Parathyroid adenoma (tissue), 2 donors: Measurements from ENCODE around the gene ARMC9.

Experiments used
- H2AFZ ChIP-seq: fragments of 300-600 bp; sonication (generic); one replicate; pipeline ENCODE4 v1.7.0; 2017; ENCODE audit warnings: antibody characterized with exemption, mild to moderate bottlenecking
- H3K27ac ChIP-seq: fragments of 300-600 bp; sonication (generic); one replicate; pipeline ENCODE4 v1.7.0; 2017
- H3K27me3 ChIP-seq: fragments of 300-600 bp; sonication (generic); one replicate; pipeline ENCODE4 v1.7.0; 2017; ENCODE audit warnings: low read length; ENCODE audit not compliant: control insufficient read depth, insufficient read depth
- H3K36me3 ChIP-seq: fragments of 300-600 bp; sonication (generic); one replicate; pipeline ENCODE4 v1.7.0; 2017; ENCODE audit warnings: low read length; ENCODE audit not compliant: control insufficient read depth, insufficient read depth
- H3K4me1 ChIP-seq: fragments of 300-600 bp; sonication (generic); one replicate; pipeline ENCODE4 v1.7.0; 2017; ENCODE audit warnings: control low read depth
- H3K4me2 ChIP-seq: fragments of 300-600 bp; sonication (generic); one replicate; pipeline ENCODE4 v1.7.0; 2017; ENCODE audit warnings: low read length
- H3K4me3 ChIP-seq: fragments of 300-600 bp; sonication (generic); one replicate; pipeline ENCODE4 v1.7.0; 2017; ENCODE audit warnings: low read depth, low read length
- H3K79me2 ChIP-seq: fragments of 300-600 bp; sonication (generic); one replicate; pipeline ENCODE4 v1.7.0; 2017; ENCODE audit warnings: control low read depth
- H3K9ac ChIP-seq: fragments of 300-600 bp; sonication (generic); one replicate; pipeline ENCODE4 v1.7.0; 2017; ENCODE audit warnings: mild to moderate bottlenecking
- H3K9me3 ChIP-seq: fragments of 300-600 bp; sonication (generic); one replicate; pipeline ENCODE4 v1.7.0; 2017; ENCODE audit warnings: low read length; ENCODE audit not compliant: control insufficient read depth
- TF ChIP-seq, protein P1 (sequence below): fragments of 300-600 bp; sonication (generic); IDR thresholded peaks from one replicate; pipeline ENCODE4 v1.7.0; 2017; ENCODE audit warnings: antibody characterized with exemption, mild to moderate bottlenecking
- donor health status: primary hyperparathyroidism.

ARMC9 gene

DNA sequence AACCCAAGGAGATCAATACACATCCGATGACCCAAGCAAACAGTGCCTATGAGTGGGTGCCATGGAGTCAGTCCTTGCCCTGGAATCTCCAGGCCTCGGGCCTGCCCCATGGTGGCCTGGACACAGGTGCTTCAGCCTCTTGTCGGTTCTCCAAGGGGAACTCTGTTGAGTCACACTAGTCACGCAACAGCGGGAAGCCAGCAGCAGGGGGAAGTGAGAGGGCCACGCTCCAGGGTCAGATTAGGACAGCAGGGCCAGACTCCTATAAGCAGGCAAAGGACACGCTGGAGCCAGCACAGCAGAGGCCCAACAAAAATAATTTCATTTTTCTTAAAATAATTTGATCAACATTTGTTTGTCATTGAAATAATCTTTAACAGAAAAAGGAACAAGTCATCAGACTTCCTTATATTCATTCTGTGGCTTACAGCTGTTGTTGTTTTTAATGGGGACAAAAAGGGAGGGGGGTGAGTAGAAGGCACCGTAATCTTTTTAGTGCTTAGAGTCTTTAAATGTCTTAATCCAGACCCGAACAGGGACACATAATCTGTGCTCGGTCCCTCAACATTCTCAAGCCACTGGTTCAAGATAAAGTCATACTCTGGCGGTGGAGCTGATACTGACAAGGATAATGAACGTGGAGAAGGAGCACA lies 16.4 kb upstream of the ARMC9 start:
- peak overlapping the region; percentile 2 for H2AFZ ChIP-seq
- no peak overlapping the region for H3K4me2 ChIP-seq
- H3K27me3 ChIP-seq = no peaks in the 10 kb centered on the region
- TF ChIP-seq, protein P1, sequence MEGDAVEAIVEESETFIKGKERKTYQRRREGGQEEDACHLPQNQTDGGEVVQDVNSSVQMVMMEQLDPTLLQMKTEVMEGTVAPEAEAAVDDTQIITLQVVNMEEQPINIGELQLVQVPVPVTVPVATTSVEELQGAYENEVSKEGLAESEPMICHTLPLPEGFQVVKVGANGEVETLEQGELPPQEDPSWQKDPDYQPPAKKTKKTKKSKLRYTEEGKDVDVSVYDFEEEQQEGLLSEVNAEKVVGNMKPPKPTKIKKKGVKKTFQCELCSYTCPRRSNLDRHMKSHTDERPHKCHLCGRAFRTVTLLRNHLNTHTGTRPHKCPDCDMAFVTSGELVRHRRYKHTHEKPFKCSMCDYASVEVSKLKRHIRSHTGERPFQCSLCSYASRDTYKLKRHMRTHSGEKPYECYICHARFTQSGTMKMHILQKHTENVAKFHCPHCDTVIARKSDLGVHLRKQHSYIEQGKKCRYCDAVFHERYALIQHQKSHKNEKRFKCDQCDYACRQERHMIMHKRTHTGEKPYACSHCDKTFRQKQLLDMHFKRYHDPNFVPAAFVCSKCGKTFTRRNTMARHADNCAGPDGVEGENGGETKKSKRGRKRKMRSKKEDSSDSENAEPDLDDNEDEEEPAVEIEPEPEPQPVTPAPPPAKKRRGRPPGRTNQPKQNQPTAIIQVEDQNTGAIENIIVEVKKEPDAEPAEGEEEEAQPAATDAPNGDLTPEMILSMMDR = no peak
- no peaks in the 10 kb centered on the region for H3K36me3 ChIP-seq
- H3K27ac ChIP-seq = no peak overlapping the region
- H3K4me1 ChIP-seq = peaks cover 10% of the 10 kb centered on the region
- H3K4me3 ChIP-seq = no peak overlapping the region
- no peak overlapping the region for H3K9ac ChIP-seq
- no peaks in the 10 kb centered on the region for H3K79me2 ChIP-seq
- H3K9me3 ChIP-seq = no peaks in the 10 kb centered on the region

DNA sequence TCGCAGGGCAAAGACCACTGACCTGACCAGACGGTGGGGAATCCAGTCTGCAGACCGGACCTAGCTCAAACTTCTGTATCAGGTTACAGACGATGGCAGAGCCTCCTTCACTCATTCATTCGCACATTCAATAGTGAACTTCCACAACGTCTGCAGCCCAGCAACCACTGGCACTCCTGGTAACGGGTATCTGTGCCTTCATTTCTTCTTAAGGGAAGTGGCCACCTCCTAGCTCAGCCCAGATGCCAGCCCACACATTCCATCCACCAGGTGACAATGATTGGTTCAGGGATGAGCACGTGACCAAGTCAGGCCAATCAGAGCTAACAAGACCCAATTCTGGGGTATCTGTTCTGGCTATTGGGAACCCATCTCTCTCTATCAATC lies 15.9 kb upstream of the ARMC9 start:
- Histone ChIP-seq H3K27ac (no peak overlapping the region), H3K4me2 (no peak overlapping the region), H3K9me3 (no peaks in the 10 kb centered on the region), H3K4me3 (no peak overlapping the region), H3K4me1 (peaks cover 10% of the 10 kb centered on the region), H2AFZ (peak overlapping the region; percentile 2), H3K27me3 (no peaks in the 10 kb centered on the region), H3K9ac (no peak overlapping the region), H3K36me3 (no peaks in the 10 kb centered on the region), H3K79me2 (no peaks in the 10 kb centered on the region)
- TF ChIP-seq, protein P1 = no peak

DNA sequence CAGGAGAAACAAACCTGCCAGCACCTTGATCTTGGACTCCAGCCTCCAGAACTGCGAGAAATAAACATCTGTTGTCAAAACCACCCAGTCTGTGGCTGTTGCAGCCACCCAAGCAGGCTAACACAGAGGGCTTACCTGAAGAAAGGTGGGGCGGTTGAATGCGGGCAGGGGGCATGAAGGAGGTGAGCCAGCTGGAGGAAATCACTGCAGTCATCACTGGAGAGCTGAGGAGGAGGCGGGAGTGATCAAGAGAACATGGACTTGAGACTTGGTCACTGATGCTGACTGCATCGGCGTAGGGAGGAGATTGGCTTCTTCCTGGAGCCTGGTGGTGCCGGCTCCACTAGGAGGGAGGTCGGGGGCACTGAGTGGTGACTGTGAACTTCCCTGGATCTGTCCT lies 14.6 kb upstream of the ARMC9 start:
- peaks cover 10% of the 10 kb centered on the region for H3K4me1 ChIP-seq
- H2AFZ ChIP-seq = no peak overlapping the region
- no peaks in the 10 kb centered on the region for H3K9me3 ChIP-seq
- TF ChIP-seq, protein P1 = no peak
- no peaks in the 10 kb centered on the region for H3K27me3 ChIP-seq
- no peak overlapping the region for H3K27ac ChIP-seq
- H3K79me2 ChIP-seq = no peaks in the 10 kb centered on the region
- no peaks in the 10 kb centered on the region for H3K36me3 ChIP-seq
- no peak overlapping the region for H3K9ac ChIP-seq
- H3K4me2 ChIP-seq = no peak overlapping the region
- no peak overlapping the region for H3K4me3 ChIP-seq

DNA sequence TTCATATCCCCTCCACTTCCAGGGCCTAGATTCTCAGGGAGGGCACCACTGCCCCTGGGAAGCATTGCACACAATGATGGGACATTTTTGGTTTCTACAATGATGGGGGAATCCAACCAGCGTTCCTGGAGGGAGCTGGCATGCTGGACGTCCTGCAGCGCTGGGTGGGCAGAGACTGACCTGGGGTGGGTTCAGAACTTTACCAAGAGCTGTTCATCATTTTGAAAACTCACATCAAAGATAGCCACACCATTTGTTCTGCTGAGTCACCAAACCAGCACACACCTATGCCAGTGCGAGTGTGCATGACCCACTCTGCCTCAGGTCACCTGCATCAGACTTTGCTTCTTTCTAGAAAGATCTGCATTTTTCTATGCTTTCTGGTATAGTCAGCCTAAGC lies 14.1 kb upstream of the ARMC9 start:
- H3K9me3 ChIP-seq = no peaks in the 10 kb centered on the region
- H3K79me2 ChIP-seq = no peaks in the 10 kb centered on the region
- H3K27me3 ChIP-seq = no peaks in the 10 kb centered on the region
- H3K4me1 ChIP-seq = peaks cover 10% of the 10 kb centered on the region
- H3K4me2 ChIP-seq = no peak overlapping the region
- H3K9ac ChIP-seq = no peak overlapping the region
- no peak overlapping the region for H3K27ac ChIP-seq
- TF ChIP-seq, protein P1 = no peak
- H2AFZ ChIP-seq = no peak overlapping the region
- H3K36me3 ChIP-seq = no peaks in the 10 kb centered on the region
- no peak overlapping the region for H3K4me3 ChIP-seq

DNA sequence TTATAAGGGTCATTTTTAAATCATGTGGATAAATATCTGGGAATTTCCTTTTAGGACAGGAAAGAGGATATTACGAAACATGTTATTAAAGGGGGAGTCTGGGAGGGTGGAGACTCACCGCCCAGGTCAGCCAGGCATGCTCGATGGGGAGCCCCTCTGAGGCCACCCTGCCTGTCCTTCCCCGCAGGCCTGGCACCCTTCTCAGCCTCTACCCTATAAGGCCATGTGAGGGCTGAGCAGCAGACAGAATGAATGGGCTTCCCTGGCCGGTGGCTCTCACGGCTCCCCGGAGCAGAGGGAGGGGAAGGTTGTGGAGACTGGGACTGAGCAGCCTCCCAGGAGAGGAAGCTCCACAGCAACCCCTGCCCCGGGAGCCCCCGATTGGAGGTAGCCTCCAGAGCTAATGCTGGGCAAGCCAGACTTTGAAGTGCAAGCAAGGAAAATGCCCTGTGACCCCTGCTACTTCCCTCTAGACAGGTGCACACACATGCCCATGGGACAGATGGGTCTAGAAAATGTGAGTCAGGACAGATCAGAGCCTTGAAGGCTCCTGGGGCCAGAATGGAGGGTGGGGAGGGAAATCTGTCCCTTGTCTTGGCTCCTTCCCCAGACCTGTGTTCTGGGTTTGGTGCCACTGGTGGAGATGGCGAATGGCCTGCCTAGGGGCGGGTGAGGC lies 13.2 kb upstream of the ARMC9 start:
- TF ChIP-seq, protein P1 = no peak
- Histone ChIP-seq H3K4me1 (peaks cover 7% of the 10 kb centered on the region), H3K36me3 (no peaks in the 10 kb centered on the region), H3K4me2 (no peak overlapping the region), H3K9me3 (no peaks in the 10 kb centered on the region), H3K4me3 (no peak overlapping the region), H3K9ac (no peak overlapping the region), H3K27ac (peak overlapping the region; percentile 56), H3K27me3 (no peaks in the 10 kb centered on the region), H2AFZ (no peak overlapping the region), H3K79me2 (no peaks in the 10 kb centered on the region)
